ENCODE results near the gene SLC15A1.

GRCh38 chr13:98785405-98785804 lies 32.9 kb upstream of the SLC15A1 start:
- TF ChIP-seq CTCF (tag by site-specific recombination; IDR thresholded peaks at IDR 0.05) (no peak), ZNF704 (tag by site-specific recombination; IDR thresholded peaks at IDR 0.05) (no peak)

All from HEK293 (cell line).